GM12892 (cell line): ENCODE measurements around the gene TACC2.

ENCODE experiments used
- POLR2A ChIP-seq: IDR thresholded peaks from 2 replicates; pipeline ENCODE4 v1.6.1; 2011; ENCODE audit warnings: low read depth, low read length, control low read depth
- POLR2AphosphoS5 ChIP-seq: IDR thresholded peaks from 2 replicates; pipeline ENCODE4 v1.6.1; 2011; ENCODE audit warnings: low read depth, low read length, control low read depth
- TAF1 ChIP-seq: IDR thresholded peaks from 2 replicates; pipeline ENCODE4 v1.6.1; 2011; ENCODE audit warnings: low read depth, mild to moderate bottlenecking, control low read depth, low read length, borderline replicate concordance

- TF ChIP-seq TAF1 (no peak), POLR2AphosphoS5 (no peak), POLR2A (no peak)
Measured at GRCh38 chr10:122245897-122246296, 256.9 kb downstream of the TACC2 start.
